Measurements from ENCODE around the gene ACHE.
"Not testable (repeated sequence)": the region's sequence is repeated elsewhere in the genome, so short reads cannot be mapped to it uniquely, and the experiment has no call there.

The ACHE gene

DNA sequence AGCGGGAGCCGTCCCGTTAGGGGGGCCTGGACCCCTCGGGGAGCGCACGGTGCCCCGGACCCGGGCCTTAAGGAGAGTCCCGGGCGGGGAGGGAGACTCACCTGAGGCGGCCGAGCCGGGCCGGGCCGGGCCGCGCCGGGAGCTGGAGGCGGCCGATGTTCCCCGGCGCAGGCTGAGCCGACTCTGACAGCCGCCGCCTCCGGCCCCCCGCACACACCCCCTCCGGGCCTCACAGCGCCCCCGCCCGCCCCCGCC lies at the start of gene ACHE:
ACHE (minus strand) TSS at position 188 of the 255 bp plus-strand sequence. CDS start 1,656 bp downstream, outside the sequence.
- no peak for DNase-seq (ENCODE audit: low read depth in 3 of 3)

DNA sequence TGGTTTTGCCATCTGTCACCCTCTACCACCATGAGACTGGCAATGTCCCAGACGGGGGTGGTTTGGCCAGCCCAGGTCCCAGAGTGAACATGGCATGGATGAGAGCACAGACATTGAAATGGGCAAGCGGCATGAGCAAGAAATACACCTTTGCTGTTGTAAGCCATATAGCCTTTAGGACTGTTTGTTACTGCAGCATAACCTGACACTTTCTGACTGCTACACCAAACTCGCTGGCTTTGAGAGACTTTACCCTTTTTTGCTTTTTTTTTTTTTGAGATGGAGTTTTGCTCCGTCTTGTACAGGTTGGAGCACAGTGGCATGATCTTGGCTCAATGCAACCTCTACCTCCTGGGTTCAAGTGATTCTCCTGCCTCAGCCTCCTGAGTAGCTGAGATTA lies 48.5 kb upstream of the ACHE start:
- DNase-seq (ENCODE audit: low read depth in 3 of 3), result no peak

DNA sequence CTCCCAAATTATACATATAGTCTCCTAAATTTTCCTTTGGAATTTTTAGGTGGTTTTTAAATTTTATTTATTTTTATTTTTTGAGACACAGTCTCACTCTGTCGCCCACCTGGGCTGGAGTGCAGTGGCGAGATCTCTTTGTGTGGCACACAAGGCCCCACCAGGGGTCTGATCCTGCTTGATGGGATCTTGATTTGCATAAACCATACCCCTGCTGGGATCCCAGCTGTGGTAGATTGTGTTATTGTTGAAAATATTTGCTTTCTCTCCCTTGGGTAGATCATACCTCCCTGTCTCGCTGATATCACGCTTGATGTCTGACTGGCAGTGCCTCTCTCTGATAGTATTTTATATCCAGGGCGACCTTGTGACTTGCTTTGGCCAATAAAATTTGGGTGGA lies 48.0 kb upstream of the ACHE start:
- DNase-seq (ENCODE audit: low read depth in 3 of 3), result no peak

DNA sequence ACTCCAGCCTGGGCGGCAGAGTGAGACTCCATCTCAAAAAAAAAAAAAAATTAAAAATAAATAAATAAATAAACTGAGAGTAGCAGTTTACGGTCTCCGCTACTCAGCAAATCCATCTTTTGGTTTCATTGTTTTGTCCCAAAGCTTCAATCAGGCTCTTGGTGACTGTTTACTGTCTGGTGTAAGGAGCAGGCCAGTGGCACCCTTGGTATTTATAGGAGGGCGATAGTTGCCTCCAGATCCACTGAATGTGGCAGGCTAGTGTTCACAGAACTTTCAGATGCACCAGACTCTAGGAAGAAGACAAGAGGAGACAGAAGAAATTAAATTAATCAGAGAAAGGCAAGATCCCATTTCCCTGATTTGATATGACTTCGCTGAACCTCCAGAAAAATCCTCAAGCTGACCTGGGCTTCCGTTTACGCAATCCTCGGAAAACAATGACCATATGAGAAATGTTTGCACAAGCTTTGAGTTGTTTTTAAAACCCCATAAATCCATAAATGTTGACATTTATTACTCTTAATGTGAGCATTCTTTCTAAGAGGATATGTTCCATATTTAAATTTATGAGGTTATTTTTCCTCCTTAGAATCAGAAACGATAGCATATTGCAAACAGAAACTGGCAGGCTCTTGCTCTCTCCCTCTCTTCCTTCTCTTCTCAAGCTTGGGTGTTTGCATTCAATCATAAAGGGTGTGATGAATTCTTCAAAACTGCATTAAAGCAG lies 46.5 kb upstream of the ACHE start:
- DNase-seq (ENCODE audit: low read depth in 3 of 3), result no peak

DNA sequence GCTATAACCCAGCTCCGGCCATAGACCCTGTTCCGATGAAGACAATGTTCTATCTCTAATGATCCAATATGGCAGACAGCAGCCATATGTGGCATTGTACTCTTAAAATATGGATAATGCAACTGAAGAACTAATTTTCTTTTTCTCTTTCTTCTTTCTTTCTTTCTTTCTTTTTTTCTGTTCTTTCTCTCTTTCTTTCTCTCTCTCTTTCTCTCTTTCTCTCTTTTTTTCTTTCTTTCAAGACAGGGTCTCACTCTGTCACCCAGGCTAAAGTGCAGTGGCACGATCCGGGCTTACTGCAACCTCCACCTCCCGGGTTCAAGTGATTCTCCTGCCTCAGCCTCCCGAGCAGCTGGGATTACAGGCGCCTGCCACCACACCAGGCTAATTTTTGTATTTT lies 40.5 kb upstream of the ACHE start:
- not testable (repeated sequence) for DNase-seq (ENCODE audit: low read depth in 3 of 3)

DNA sequence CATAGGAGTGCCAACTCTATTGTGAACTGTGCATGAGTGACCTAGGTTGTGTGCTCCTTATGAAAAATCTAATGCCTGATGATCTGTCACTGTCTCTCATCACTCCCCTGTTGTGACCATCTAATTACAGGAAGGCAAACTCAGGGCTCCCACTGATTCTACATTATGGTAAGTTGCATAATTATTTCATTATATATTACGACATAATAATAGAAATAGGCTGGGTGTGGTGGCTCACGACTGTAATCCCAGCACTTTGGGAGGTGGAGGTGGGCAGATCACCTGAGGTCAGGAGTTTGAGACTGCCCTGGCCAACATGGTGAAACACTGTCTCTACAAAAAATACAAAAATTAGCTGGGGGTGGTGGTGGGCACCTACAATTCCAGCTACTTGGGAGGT lies 39.7 kb upstream of the ACHE start:
- DNase-seq (ENCODE audit: low read depth in 3 of 3), result not testable (repeated sequence)

DNA sequence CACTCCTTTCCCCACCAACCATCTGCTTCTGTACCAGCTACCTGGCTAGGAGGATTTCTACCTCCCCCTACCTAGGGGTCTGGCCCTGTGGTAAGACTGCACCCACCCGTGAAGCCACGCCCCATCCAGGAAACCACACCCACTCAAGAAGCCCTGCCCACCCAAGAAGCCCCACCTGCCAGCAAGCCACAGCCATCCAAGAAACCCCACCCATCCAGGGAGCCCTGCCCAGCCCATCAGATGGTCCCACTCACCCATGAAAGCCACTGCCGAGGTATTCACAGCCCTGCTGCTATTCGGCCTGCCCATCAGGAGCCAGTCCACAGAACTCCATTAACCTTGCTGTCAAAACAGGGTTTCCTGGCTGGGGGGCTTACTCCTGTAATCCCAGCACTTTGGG lies 38.0 kb upstream of the ACHE start:
- DNase-seq (ENCODE audit: low read depth in 3 of 3), result no peak

DNA sequence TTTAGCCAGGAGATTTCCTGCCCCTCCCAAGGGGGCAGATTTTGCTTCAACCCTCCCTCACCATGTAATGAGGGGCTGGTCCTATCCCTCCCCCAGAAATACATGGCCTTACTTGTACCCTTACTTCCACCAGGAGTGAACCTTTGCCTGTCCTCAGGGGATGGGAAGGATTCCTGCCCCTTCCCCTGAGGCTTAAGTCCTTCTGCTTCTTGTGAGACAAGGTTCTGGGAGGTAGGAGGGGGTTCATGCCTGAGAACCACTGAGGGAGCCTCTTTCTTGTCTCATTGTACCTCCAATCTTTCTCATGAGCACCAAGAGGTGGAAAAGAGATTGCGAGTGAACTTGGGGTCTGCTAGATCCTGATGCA lies 34.1 kb upstream of the ACHE start:
- no peak for DNase-seq (ENCODE audit: low read depth in 3 of 3)

DNA sequence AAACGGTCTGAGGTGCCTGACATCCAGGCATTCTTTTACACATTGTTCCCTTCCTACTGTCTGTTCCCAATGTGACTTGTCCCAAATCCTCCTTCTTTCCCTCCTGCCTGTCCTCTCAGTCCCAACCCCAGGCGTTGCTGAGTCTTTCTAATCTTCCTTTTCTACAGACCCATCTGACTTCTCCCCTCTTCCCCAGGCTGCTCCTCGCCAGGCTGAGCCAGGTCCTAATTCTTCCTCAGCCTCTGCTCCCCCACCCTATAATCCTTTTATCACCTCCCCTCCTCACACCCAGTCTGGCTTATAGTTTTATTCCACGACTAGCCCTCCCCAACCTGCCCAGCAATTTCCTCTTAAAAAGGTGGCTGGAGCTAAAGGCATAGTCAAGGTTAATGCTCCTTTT lies 27.9 kb upstream of the ACHE start:
- DNase-seq (ENCODE audit: low read depth in 3 of 3), result not testable (repeated sequence)

DNA sequence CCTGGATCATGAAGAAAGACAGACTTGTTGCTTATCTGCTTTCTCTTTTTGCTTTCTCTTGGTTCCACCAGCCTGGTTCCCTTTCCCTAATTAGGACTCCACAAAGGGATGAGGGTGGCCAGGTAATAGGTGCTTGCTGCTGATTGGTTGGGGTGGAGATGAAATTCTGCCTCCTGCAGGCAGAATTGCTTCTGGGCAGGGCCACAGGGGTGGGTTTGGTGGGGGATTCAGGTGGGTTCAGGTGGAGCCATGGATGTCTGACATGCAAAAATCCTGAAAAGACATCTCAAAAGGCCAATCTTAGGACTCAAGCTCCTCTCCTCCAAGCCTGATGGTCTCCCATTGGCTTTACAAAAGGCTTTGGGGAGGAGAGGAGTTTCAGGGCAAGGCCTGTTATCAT lies 25.4 kb upstream of the ACHE start:
- DNase-seq (ENCODE audit: low read depth in 3 of 3), result no peak

DNA sequence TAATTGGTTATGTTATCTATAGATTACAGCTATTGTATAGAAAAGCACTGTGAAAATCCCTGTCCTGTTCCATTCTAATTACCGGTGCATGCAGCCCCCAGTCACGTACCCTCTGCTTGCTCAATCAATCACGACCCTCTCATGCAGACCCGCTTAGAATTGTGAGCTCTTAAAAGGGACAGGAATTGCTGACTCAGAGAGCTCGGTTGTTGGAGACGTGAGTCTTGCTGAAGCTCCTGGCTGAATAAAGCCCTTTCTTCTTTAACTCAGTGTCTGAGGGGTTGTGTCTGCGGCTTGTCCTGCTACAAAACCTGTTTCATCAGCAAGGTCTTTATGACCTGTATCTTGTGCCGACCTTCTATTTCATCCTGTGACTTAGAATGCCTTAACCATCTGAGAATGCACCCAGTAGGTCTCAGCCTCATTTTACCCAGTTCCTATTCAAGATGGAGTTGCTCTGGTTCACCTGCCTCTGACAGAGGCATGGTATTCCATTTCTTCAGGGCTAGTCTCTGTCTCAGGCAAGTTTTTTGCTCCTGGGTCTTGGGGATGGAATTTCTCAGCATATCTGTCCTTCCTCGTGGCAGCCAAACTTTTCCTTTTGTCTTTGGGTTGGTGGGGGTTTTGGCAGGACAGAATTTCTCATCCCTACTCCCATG lies 24.2 kb upstream of the ACHE start:
- not testable (repeated sequence) for DNase-seq (ENCODE audit: low read depth in 3 of 3)

DNA sequence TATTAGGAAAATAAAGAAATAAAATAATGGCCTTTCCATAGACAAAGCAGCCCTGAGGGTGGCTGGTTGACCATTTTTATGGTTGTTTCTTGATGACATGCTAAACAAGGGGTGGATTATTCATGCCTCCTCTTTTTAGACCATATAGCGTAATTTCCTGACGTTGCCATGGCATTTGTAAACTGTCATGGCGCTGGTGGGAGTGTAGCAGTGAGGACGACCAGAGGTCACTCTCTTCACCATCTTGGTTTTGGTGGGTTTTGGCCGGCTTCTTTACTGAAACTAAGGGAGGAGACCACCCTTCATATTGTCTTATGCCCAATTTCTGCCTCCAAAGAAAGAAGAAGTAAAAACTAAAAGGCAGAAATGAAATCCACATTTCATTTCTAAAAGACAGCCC lies 23.6 kb upstream of the ACHE start:
- not testable (repeated sequence) for DNase-seq (ENCODE audit: low read depth in 3 of 3)

DNA sequence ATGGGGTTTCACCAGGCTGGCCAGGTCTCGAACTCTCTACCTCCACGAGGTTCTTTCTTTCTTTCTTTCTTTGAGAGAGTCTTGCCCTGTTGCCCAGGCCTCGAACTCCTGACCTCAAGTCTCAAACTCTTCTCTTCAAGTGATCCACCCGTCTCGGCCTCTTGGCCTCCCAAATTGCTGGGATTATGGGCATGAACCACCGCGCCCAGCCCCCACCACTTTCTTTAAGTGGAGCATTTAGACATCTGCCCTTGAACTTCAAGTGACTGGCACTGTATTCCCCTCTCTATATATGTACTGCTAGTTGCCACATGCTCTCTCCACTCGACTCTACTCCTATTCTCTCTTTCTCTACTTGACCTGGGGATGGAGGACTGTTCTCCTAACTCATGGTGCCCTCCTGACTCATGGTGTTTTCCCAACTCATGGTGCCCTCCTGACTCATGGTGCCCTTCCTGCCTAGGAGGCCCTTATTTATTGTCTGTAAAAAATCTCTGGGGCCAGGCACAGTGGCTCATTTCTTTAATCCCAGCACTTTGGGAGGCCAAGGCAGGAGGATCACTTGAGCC lies 19.3 kb upstream of the ACHE start:
- no peak for DNase-seq (ENCODE audit: low read depth in 3 of 3)

DNA sequence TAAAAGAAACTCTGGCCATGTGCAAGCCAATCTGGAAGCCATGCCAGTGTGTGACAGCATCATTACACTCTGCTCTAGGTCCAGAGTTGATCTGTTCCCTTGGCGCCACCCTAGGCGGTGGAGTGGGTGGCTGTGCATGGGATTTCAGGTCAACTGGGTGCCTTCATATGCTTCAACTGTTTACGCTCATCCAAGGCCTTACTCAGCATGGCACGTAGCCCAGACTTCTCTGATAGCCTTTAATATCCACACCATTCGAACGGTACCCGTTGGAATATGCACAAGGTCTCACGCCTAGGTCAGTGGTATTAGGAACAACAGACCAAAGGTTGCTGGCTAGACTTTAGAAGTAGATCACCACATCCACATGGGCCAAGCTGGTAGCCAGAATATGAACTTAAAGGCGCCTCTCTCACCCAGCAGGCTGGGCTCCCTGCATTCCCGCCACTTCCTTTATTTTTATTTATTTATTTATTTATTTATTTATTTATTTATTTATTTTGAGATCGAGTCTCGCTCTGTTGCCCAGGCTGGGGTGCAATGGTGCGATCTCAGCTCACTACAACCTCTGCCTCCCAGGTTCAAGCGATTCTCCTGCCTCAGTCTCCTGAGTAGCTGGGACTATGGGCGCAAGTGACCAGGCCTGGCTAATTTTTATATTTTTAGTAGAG lies 18.7 kb upstream of the ACHE start:
- no peak for DNase-seq (ENCODE audit: low read depth in 3 of 3)

DNA sequence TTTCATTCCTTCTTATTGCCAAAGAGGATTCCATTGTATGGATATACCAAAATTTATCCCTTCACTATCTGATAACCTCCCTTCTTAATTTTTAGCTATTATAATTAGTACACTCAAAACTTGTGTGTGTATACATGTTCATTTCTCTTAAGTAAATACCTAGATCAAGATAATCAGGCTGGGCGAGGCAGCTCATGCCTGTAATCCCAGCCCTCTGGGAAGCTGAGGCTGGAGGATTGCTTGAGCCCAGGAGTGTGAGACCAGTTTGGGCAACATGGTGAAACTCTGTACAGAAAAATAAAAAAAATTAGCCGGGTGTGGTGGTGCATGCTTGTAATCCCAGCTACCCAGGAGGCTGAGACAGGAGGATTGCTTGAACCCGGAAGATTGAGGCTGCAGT lies 15.8 kb upstream of the ACHE start:
- no peak for DNase-seq (ENCODE audit: low read depth in 3 of 3)

DNA sequence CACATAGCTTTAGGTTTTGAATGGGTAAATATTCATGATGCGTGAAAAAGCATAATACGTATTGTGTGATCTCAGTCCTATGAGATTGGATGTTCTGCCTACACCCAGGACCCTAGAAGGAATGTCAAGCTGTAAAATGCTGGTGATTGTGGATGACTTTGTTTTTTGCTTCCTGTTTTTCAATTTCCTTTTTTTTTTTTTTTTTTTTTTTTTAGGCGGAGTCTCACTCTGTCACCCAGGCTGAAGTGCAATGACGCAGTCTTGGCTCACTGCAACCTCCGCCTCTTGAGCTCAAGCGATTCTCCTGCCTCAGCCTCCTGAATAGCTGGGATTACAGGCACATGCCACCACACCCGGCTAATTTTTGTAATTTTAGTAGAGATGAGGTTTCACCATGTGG lies 14.8 kb upstream of the ACHE start:
- DNase-seq (ENCODE audit: low read depth in 3 of 3), result not testable (repeated sequence)

DNA sequence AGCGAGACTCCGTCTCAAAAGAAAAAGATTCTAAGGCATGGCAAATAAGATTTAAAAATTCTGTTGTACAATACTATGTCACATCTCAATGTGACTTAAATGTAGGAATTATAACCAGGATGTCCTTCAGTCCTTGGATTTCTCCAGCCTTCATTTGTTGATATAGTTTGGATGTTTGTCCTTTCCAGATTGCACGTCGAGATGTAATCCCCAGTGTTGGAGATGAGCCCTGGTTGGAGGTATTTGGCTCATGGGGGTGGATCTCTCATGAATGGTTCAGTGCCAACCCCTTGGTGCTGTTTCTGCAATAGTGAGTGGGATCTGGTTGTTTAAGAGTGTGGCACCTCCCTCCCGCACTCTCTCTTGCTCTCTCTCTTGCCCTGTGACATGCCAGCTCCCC lies 12.8 kb upstream of the ACHE start:
- DNase-seq (ENCODE audit: low read depth in 3 of 3), result no peak

DNA sequence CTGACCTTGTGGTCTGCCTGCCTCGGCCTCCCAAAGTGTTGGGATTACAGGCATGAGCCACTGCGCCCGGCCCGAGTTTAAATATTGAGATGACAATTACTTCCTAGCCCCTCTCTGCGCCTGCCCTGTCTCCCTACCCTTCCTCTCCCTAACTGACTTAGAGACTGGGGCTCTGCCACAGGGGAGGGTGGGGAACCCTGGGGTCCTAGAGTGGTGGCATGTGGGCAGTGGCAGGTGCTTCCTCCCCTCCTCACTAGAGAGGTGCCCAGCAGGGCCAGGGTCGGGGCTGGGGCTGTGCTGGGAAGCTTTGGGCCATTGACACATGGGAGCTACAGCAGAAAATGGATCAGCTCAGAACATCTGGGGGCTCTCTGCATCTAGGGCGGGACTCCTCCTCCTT lies 7.0 kb upstream of the ACHE start:
- DNase-seq (ENCODE audit: low read depth in 3 of 3), result no peak

DNA sequence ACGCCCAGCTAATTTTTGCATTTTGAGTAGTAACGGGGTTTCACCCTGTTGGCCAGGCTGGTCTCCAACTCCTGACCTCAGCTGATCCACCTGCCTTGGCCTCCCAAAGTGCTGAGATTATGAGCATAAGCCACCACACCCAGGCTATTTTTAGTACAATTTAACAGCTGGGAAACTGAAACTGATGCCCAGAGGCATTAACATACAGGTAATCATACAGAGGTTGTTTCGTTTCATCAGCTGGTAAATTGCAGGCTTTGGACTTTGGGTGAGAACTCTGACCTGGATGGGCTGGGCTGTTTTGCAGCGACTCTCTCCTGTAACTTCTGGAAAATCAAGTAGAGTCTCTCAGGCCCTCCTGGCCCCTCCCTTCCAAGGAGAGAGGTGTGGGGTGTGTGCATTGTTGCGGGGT lies 6.2 kb upstream of the ACHE start:
- DNase-seq (ENCODE audit: low read depth in 3 of 3), result no peak

DNA sequence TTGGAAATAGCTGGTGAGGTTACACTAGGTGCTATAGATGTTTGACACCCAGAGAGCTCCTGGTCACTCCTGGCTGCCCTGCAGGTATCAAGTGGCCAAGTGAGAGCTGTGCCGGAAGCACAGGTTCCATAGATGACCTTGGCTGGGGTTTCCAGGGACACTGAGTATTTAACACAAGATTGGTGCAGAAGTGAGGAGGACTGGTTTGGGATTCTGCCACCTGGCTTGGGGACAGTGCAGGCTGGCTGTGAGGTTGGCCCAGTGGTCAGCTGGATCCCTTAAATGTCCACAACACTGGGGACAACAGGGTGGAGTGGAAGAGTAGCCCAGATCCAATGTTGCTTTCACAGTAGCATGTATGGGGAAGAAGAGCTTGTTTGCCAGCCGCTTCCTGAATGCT lies 5.3 kb upstream of the ACHE start:
- no peak for DNase-seq (ENCODE audit: low read depth in 3 of 3)

DNA sequence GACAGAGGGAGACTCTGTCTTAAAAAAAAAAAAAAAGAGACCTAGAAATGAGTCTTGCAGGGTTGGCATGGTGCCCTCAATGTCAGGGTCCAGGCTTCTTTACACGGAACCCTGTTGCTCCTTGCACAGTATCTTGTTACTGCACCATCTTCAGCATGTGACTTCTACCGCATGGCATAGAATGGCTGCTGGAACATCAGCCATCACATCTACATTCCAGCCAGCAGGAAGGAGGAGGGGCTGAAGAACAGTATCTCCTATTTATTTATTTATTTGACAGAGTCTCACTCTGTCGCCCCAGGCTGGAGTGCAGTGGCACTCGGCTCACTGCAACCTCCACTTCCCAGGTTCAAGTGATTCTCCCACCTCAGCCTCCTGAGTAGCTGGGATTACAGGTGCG lies 3.7 kb upstream of the ACHE start:
- no peak for DNase-seq (ENCODE audit: low read depth in 3 of 3)

DNA sequence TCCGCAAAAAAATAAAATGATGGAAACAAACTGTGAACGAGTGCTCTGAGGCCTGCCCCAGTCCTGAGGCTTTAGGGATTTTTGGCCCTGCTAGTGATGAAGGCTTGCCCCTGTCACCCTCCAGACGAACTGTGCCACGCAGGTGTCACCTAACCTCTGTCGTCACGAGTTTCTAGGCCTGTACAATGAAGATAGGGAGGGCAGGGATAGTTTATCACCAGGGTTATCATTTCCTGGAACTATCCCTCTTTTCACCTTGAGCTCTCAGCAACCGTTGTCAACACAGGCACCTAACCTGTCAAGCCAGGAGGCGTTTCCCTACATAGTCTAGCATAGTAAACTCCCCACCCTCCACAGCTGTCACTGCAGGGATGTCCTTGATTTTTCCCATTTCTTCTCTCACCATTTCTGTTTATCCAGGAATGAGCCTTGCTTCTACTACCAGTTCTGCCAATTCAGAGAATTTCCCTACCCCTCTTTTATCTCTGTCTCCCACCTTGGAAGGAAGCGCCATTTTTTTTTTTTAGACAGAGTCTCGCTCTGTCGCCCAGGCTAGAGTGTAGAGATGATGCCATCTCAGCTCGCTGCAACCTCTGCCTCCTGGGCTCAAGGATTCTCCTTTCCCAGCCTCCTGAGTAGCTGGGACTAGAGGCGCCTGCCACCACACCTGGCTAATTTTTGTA lies 2.2 kb upstream of the ACHE start:
- no peak for DNase-seq (ENCODE audit: low read depth in 3 of 3)
